Colonic mucosa (tissue), 4 donors: Measurements from ENCODE around the gene FHIT. TPM values are rescaled to one million over a fixed set of nuclear protein-coding genes. Genes with fewer than 3 reads are reported as not detected.

ENCODE experiments used
- DNase-seq: peaks from one replicate; pipeline ENCODE4 v3.0.0-alpha.2; 2020
- H3K27ac ChIP-seq: fragments of 200-600 bp; one replicate; pipeline ENCODE4 v1.8.0; 2021
- H3K27me3 ChIP-seq: fragments of 200-600 bp; one replicate; pipeline ENCODE4 v1.8.0; 2021
- H3K36me3 ChIP-seq: fragments of 200-600 bp; one replicate; pipeline ENCODE4 v1.8.0; 2021
- H3K4me1 ChIP-seq: fragments of 200-600 bp; one replicate; pipeline ENCODE4 v1.8.0; 2021; ENCODE audit warnings: mild to moderate bottlenecking
- H3K4me3 ChIP-seq: fragments of 200-600 bp; one replicate; pipeline ENCODE4 v1.8.0; 2021
- H3K9ac ChIP-seq, 2 donors: one replicate each; pipeline ENCODE4 v1.7.0; 2013; ENCODE audit warnings: control low read depth in 2 of 2, low read depth in 2 of 2, low read length in 2 of 2
- H3K9me3 ChIP-seq: fragments of 200-600 bp; one replicate; pipeline ENCODE4 v1.8.0; 2021
- CTCF ChIP-seq: fragments of 200-600 bp; IDR thresholded peaks from one replicate; pipeline ENCODE4 v1.8.0; 2022; ENCODE audit warnings: antibody characterized with exemption, mild to moderate bottlenecking
- intact Hi-C: fragments of 100-400 bp; cut with DNase I; formaldehyde crosslinking; loops from one replicate; pipeline ENCODE4 v1.14.1; 2022
- total RNA-seq, 2 donors: library from RNA; stranded (reverse); fragmentation: NEBNext Ultra II Directional in 1 of 2; extraction: Animal tissue kit (Norgen Biotek cat#: 25700) in 1 of 2; gene quantifications; one replicate each; pipeline ENCODE4 v1.2.1, GENCODE V29; 2021
- donor health status: healthy.
- donor health status: DM: no; HTN: no; CAD: no.
- donor health status: DM: no; HTN: no; CAD: no.

The FHIT gene
- total RNA-seq, 2 donors from 2014 or later: 7.7 to 9.4 TPM

DNA sequence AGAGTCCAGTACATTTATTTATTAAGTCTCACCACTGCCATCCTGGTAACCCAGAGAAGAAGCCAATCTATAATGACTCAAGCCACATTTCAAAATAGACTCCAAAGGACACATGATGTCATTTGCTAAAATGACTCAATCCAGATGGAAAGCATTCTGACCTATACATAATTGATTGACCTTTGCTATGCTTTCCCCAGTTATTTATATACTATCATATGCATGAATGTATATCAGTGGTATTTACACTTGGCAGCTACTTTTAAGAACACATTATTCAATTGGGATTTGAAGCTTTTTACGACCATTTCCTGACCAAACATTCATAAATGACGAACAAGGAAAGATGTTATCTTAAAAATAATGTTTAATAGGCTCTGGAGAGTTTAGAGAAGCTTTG lies 297.2 kb downstream of the FHIT start:
- no peaks in the 10 kb centered on the region for H3K4me1 ChIP-seq
- no peak for DNase-seq
- H3K9ac ChIP-seq: no peak overlapping the region
- no peaks in the 10 kb centered on the region for H3K36me3 ChIP-seq
- no peak overlapping the region for H3K27ac ChIP-seq
- H3K4me3 ChIP-seq: no peak overlapping the region
- H3K9me3 ChIP-seq: no peaks in the 10 kb centered on the region
- no peak for TF ChIP-seq CTCF
- intact Hi-C loops: no loop called here
- H3K27me3 ChIP-seq: no peaks in the 10 kb centered on the region

GRCh38 chr3:60953351-60953750 lies 297.9 kb downstream of the FHIT start:
- Histone ChIP-seq H3K9ac (no peak overlapping the region), H3K9me3 (no peaks in the 10 kb centered on the region), H3K27ac (no peak overlapping the region), H3K4me3 (no peak overlapping the region), H3K4me1 (no peaks in the 10 kb centered on the region), H3K27me3 (no peaks in the 10 kb centered on the region), H3K36me3 (no peaks in the 10 kb centered on the region)
- TF ChIP-seq CTCF: no peak
- intact Hi-C loops: no loop called here
- no peak for DNase-seq

- H3K36me3 ChIP-seq: no peaks in the 10 kb centered on the region
- H3K9me3 ChIP-seq: no peaks in the 10 kb centered on the region
- H3K27me3 ChIP-seq: no peaks in the 10 kb centered on the region
- H3K9ac ChIP-seq: no peak overlapping the region
- intact Hi-C loops: no loop called here
- H3K27ac ChIP-seq: no peak overlapping the region
- no peak for TF ChIP-seq CTCF
- no peak overlapping the region for H3K4me3 ChIP-seq
- DNase-seq: no peak
- H3K4me1 ChIP-seq: no peaks in the 10 kb centered on the region
These were observed 299.2 kb downstream of the FHIT start for GRCh38 chr3:60952055-60952454.

DNA sequence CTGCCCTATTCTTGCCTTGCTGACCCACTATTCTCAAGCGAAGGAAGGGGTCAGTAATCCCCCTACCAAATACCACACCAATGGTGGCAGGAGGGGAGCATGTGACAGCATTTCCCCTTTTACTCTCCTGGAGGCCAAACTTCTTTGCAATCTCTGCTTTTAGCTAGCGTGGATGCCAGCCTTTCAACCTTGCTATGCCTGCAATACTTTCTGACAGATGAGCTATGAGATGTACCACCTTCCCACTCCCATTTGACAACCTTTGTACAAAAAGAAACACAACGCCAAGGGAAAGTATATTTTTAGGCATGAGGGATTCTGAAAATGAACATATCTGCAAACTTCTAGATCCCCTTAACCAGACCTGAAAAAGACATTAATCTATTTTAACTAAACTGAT lies 302.1 kb downstream of the FHIT start:
- intact Hi-C loops: no loop called here
- Histone ChIP-seq H3K9ac (no peak overlapping the region), H3K36me3 (no peaks in the 10 kb centered on the region), H3K4me3 (no peak overlapping the region), H3K27me3 (no peaks in the 10 kb centered on the region), H3K27ac (no peak overlapping the region), H3K4me1 (no peaks in the 10 kb centered on the region), H3K9me3 (no peaks in the 10 kb centered on the region)
- no peak for TF ChIP-seq CTCF
- no peak for DNase-seq

- H3K9ac ChIP-seq: no peak overlapping the region
- no peaks in the 10 kb centered on the region for H3K4me1 ChIP-seq
- intact Hi-C loops: no loop called here
- H3K36me3 ChIP-seq: no peaks in the 10 kb centered on the region
- no peaks in the 10 kb centered on the region for H3K27me3 ChIP-seq
- no peak for DNase-seq
- no peak for TF ChIP-seq CTCF
- H3K9me3 ChIP-seq: no peaks in the 10 kb centered on the region
- no peak overlapping the region for H3K4me3 ChIP-seq
- no peak overlapping the region for H3K27ac ChIP-seq
These were observed 302.8 kb downstream of the FHIT start for GRCh38 chr3:60948488-60948887.

DNA sequence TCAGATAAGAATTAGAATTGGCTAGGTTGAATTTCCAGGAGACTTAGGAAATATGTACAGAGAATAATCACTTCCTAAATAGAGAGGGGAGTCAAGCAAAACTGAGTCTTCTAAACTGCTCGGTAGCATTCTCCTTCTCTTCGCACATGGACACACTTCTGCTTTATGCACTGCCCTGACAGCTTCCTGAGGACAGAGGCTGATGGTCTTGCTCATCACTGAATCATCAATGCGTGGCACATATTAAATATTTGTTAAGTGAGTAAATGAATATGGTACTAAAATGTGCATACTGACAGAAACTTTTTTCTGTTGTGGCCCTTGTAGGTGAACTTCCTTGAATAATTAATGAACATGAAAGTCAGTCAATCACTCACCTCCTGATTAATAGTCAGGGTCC lies 315.5 kb downstream of the FHIT start:
- no peak for TF ChIP-seq CTCF
- no peak overlapping the region for H3K27ac ChIP-seq
- intact Hi-C loops: no loop called here
- H3K4me1 ChIP-seq: no peaks in the 10 kb centered on the region
- H3K36me3 ChIP-seq: no peaks in the 10 kb centered on the region
- H3K9me3 ChIP-seq: no peaks in the 10 kb centered on the region
- DNase-seq: no peak
- no peak overlapping the region for H3K9ac ChIP-seq
- no peaks in the 10 kb centered on the region for H3K27me3 ChIP-seq
- H3K4me3 ChIP-seq: no peak overlapping the region
